Gastrocnemius medialis (tissue), 4 donors: ENCODE results near the gene RHOXF2B. TPM values are rescaled to one million over a fixed set of nuclear protein-coding genes. Genes with fewer than 3 reads are reported as not detected.

Experiments
- ATAC-seq, 2 donors: fragments of 150-250 bp; one replicate each; pipeline ENCODE4 v1.9.1; 2016
- DNase-seq, 2 donors: peaks; one replicate each; pipeline ENCODE4 v3.0.0-alpha.2; 2019
- H3K27ac ChIP-seq, 4 donors: fragments of 200-600 bp; sonication (generic); 1 replicate in 1 of 4; 2 replicates in 3 of 4; pipeline ENCODE4 v1.5.1; 2016 to 2018; ENCODE audit warnings: mild to moderate bottlenecking in 2 of 4, moderate library complexity in 1 of 4
- H3K27me3 ChIP-seq, 3 donors: fragments of 200-600 bp; sonication (generic) in 2 of 3; 1 replicate in 1 of 3; 2 replicates in 2 of 3; pipeline versions ENCODE4 v1.5.1 to v1.6.0; 2016 to 2019; ENCODE audit warnings: mild to moderate bottlenecking in 1 of 3, moderate library complexity in 1 of 3
- H3K36me3 ChIP-seq, 2 donors: fragments of 200-600 bp; sonication (generic) in 1 of 2; one replicate each; pipeline ENCODE4 v1.5.1; 2017 to 2018
- H3K4me1 ChIP-seq, 2 donors: fragments of 200-600 bp; sonication (generic) in 1 of 2; one replicate each; pipeline ENCODE4 v1.5.1; 2016 to 2017; ENCODE audit warnings: mild to moderate bottlenecking in 2 of 2
- H3K4me3 ChIP-seq, 4 donors: fragments of 200-600 bp; sonication (generic) in 3 of 4; 1 replicate in 1 of 4; 2 replicates in 3 of 4; pipeline ENCODE4 v1.5.1; 2016 to 2019; ENCODE audit warnings: mild to moderate bottlenecking in 2 of 4
- H3K9me3 ChIP-seq, 3 donors: fragments of 200-600 bp; sonication (generic) in 2 of 3; 1 replicate in 1 of 3; 2 replicates in 2 of 3; pipeline ENCODE4 v1.5.1; 2016 to 2019
- POLR2A ChIP-seq, 2 donors: fragments of 450-650 bp; IDR thresholded peaks; one replicate each; pipeline ENCODE4 v1.6.1; 2017; ENCODE audit warnings: antibody characterized with exemption in 2 of 2, mild to moderate bottlenecking in 2 of 2, moderate library complexity in 2 of 2
- in situ Hi-C, 4 donors: fragments of 200-750 bp; cut with MboI; loops; one replicate each; pipeline versions ENCODE4 v1.15.0 to v1.8.0; 2017; ENCODE audit warnings: low sequenced_read_pairs in 4 of 4
- intact Hi-C: fragments of 100-400 bp; cut with DNase I; formaldehyde crosslinking; loops from one replicate; pipeline ENCODE4 v1.15.1; 2023; ENCODE audit warnings: low total_unique reads
- total RNA-seq, 4 donors: library from RNA; depleted of rRNA; stranded (reverse); fragments of >200 nt; gene quantifications; one replicate each; pipeline versions ENCODE4 v1.1.0 to v1.2.3, GENCODE V29; 2016
- TF ChIP-seq, protein P1 (sequence below), 5 experiments: fragments of 450-650 bp in 3 of 5; fragments of 200-600 bp in 2 of 5; sonication (generic) in 2 of 5; IDR thresholded peaks in 4 of 5; conservative IDR thresholded peaks in 1 of 5; 1 replicate in 4 of 5; 2 replicates in 1 of 5; pipeline ENCODE4 v1.5.1; 2016 to 2019; ENCODE audit warnings: antibody characterized with exemption in 5 of 5, mild to moderate bottlenecking in 3 of 5, moderate library complexity in 3 of 5

Gene RHOXF2B
- total RNA-seq, 4 donors from 2014 or later, result not detected

DNA sequence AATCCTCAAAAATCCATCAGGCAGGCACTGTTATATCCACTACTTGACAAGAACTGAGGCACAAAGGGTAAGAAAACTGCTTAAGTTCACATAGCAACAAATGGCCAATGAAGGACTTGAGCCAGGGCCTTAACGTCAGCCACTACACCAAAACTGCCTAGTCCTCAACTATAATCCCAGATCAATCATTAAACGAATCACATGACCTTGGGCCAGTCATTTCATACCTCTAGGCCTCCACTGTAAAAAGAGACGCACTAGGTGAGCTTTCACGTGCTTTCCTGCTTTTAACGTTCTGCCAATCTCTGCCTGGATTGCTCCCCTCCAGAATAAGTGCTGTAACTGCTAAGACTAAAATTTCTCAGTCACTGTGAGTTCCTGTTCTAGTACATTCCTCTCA is 54.7 kb downstream of the RHOXF2B start:
- Histone ChIP-seq H3K9me3 (no peaks in the 10 kb centered on the region), H3K36me3 (no peaks in the 10 kb centered on the region), H3K4me1 (no peaks in the 10 kb centered on the region), H3K4me3 (no peak overlapping the region), H3K27me3 (no peaks in the 10 kb centered on the region), H3K27ac (no peak overlapping the region)
- in situ Hi-C loops, result no loop called here
- DNase-seq (no peak), ATAC-seq (no peak)
- intact Hi-C loops, result no loop called here
- TF ChIP-seq, protein P1, sequence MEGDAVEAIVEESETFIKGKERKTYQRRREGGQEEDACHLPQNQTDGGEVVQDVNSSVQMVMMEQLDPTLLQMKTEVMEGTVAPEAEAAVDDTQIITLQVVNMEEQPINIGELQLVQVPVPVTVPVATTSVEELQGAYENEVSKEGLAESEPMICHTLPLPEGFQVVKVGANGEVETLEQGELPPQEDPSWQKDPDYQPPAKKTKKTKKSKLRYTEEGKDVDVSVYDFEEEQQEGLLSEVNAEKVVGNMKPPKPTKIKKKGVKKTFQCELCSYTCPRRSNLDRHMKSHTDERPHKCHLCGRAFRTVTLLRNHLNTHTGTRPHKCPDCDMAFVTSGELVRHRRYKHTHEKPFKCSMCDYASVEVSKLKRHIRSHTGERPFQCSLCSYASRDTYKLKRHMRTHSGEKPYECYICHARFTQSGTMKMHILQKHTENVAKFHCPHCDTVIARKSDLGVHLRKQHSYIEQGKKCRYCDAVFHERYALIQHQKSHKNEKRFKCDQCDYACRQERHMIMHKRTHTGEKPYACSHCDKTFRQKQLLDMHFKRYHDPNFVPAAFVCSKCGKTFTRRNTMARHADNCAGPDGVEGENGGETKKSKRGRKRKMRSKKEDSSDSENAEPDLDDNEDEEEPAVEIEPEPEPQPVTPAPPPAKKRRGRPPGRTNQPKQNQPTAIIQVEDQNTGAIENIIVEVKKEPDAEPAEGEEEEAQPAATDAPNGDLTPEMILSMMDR (IDR thresholded peaks at IDR 0.05 in 4 of 5, conservative IDR thresholded peaks at IDR 0.05 in 1 of 5), result no peak
- no peak for TF ChIP-seq POLR2A (IDR thresholded peaks at IDR 0.05)

Other genes with a start within 250 kb of the RHOXF2B start
- gene UPF3B, start 224.7 kb downstream of the RHOXF2B start, total RNA-seq, result 1 to 10 TPM; 4.7 to 6.3 (median 5.7) TPM
- 10 to 100 TPM in 2 of 4 donors, 1 to 10 TPM in 2; 8.9 to 15.7 (median 12.1) TPM for gene RNF113A, start 206.0 kb downstream of the RHOXF2B start, total RNA-seq
- 100 to 1,000 TPM; 101 to 119 (median 105) TPM for gene NDUFA1, start 205.9 kb downstream of the RHOXF2B start, total RNA-seq
- gene AKAP14, start 181.8 kb downstream of the RHOXF2B start, total RNA-seq, result not detected
- 1 to 10 TPM; 3.4 to 5.1 (median 4.3) TPM for gene NKAP, start 133.9 kb downstream of the RHOXF2B start, total RNA-seq
- not detected for gene RHOXF1, start 38.2 kb upstream of the RHOXF2B start, total RNA-seq
- not detected for gene RHOXF2, start 80.9 kb upstream of the RHOXF2B start, total RNA-seq
- 10 to 100 TPM in 2 of 4 donors, 1 to 10 TPM in 2; 9.2 to 12.4 (median 9.8) TPM for gene ZBTB33, start 173.1 kb upstream of the RHOXF2B start, total RNA-seq
- 1 to 10 TPM in 1 of 4 donors, under 1 TPM in 2, not detected in 1; 0.16 to 1.3 (median 0.56) TPM for gene TMEM255A, start 233.8 kb upstream of the RHOXF2B start, total RNA-seq